ENCODE results near the gene ADRA1B.

- TF ChIP-seq POLR2A (IDR thresholded peaks at IDR 0.05; ENCODE audit: low read length) = no peak
- TF ChIP-seq GATA1 (IDR thresholded peaks at IDR 0.05; ENCODE audit: low read depth, low read length) = no peak
Measured at GRCh38 chr5:160007514-160007913, 91.2 kb downstream of the ADRA1B start.
